GM23338 (cell line): Measurements from ENCODE around the gene GCKR.

Experiments used
- CTCF ChIP-seq, 2 experiments: fragments of 200-600 bp in 1 of 2; sonication (generic) in 1 of 2; conservative IDR thresholded peaks; 2 replicates each; pipeline versions ENCODE4 v1.5.1 to v1.6.1; 2016 to 2017; ENCODE audit warnings: antibody characterized with exemption in 2 of 2, low read depth in 2 of 2, mild to moderate bottlenecking in 2 of 2, moderate library complexity in 1 of 2
- EZH2 ChIP-seq: fragments of 200-600 bp; sonication (generic); IDR thresholded peaks from one replicate; pipeline ENCODE4 v1.8.0; 2017; ENCODE audit warnings: antibody characterized with exemption, mild to moderate bottlenecking, low read depth; ENCODE audit not compliant: unreplicated experiment
- JUNB ChIP-seq: IDR thresholded peaks from one replicate; pipeline ENCODE4 v1.6.1; 2016; ENCODE audit warnings: antibody characterized with exemption; ENCODE audit not compliant: unreplicated experiment
- NANOG ChIP-seq: IDR thresholded peaks from 2 replicates; pipeline ENCODE4 v1.6.1; 2016; ENCODE audit warnings: antibody characterized with exemption, borderline replicate concordance

GRCh38 chr2:27549303-27549702 lies 52.7 kb downstream of the GCKR start:
- no peak for TF ChIP-seq CTCF (conservative IDR thresholded peaks at IDR 0.05; ENCODE audit: low read depth in 2 of 2)
- TF ChIP-seq NANOG, result no peak
- no peak for TF ChIP-seq JUNB
- no peak for TF ChIP-seq EZH2
